PC-9 (cell line): ENCODE measurements around the gene NPTXR. TPM values are rescaled to one million over a fixed set of nuclear protein-coding genes. Genes with fewer than 3 reads are reported as not detected.

Experiments used
- BruUV-seq: library from RNA; stranded (reverse); fragments of 400-500 nt; replicated peaks from 2 replicates; lab custom pipeline; 2021; lab: Mats Ljungman, UMichigan
- CTCF ChIA-PET: fragments of 300-600 bp; sonication (Branson Sonifier 250); formaldehyde crosslinking; loops from one replicate; lab custom pipeline; 2022; ENCODE audit warnings: antibody characterized with exemption; lab: Charles Lee
- POLR2A ChIA-PET: fragments of 300-600 bp; sonication (Branson Sonifier 250); formaldehyde crosslinking; loops from one replicate; lab custom pipeline; 2022; ENCODE audit warnings: antibody characterized with exemption; ENCODE audit not compliant: unreplicated experiment; lab: Charles Lee
- DNase-seq, 2 experiments: peaks; one replicate each; pipeline versions ENCODE4 v3.0.0 to v3.0.0-alpha.2; 2015 to 2022; ENCODE audit warnings: mixed read lengths in 1 of 2
- H2AFZ ChIP-seq: fragments of 200-600 bp; sonication (generic); 2 replicates; pipeline ENCODE4 v1.8.1; 2017; ENCODE audit warnings: antibody characterized with exemption
- H3F3A ChIP-seq: fragments of 200-600 bp; sonication (generic); 2 replicates; pipeline ENCODE4 v1.8.1; 2017; ENCODE audit warnings: antibody characterized with exemption, mild to moderate bottlenecking, low read depth; ENCODE audit not compliant: insufficient read depth
- H3K27ac ChIP-seq: fragments of 200-600 bp; sonication (generic); 2 replicates; pipeline ENCODE4 v1.6.1; 2016; ENCODE audit warnings: mixed run types
- H3K27me3 ChIP-seq: fragments of 200-600 bp; sonication (generic); 2 replicates; pipeline ENCODE4 v1.6.1; 2016; ENCODE audit warnings: low read depth, mixed run types; ENCODE audit not compliant: insufficient read depth
- H3K36me3 ChIP-seq: fragments of 200-600 bp; sonication (generic); 2 replicates; pipeline ENCODE4 v1.6.1; 2016; ENCODE audit warnings: low read depth, mixed run types
- H3K4me1 ChIP-seq: fragments of 200-600 bp; sonication (generic); replicated peaks from 2 replicates; pipeline ENCODE4 v1.6.1; 2016; ENCODE audit warnings: mixed run types; ENCODE audit not compliant: insufficient read depth
- H3K4me2 ChIP-seq: fragments of 200-600 bp; sonication (generic); 2 replicates; pipeline ENCODE4 v1.6.1; 2017; ENCODE audit warnings: mixed run types
- H3K4me3 ChIP-seq: fragments of 200-600 bp; sonication (generic); 2 replicates; pipeline ENCODE4 v1.6.1; 2016; ENCODE audit warnings: mixed run types
- H3K79me2 ChIP-seq: fragments of 200-600 bp; sonication (generic); 2 replicates; pipeline ENCODE4 v1.6.1; 2017; ENCODE audit warnings: low read depth, mixed run types
- H3K9me2 ChIP-seq: fragments of 200-600 bp; sonication (generic); 2 replicates; pipeline ENCODE4 v1.8.1; 2017; ENCODE audit warnings: mild to moderate bottlenecking; ENCODE audit not compliant: insufficient read depth
- H3K9me3 ChIP-seq: fragments of 200-600 bp; sonication (generic); 2 replicates; pipeline ENCODE4 v1.8.1; 2016; ENCODE audit warnings: low read depth; ENCODE audit not compliant: insufficient read depth
- H4K20me1 ChIP-seq: fragments of 200-600 bp; sonication (generic); 2 replicates; pipeline ENCODE4 v1.8.1; 2017; ENCODE audit not compliant: insufficient read depth
- EZH2 ChIP-seq: fragments of 200-600 bp; sonication (generic); IDR thresholded peaks from 2 replicates; pipeline ENCODE4 v1.8.0; 2017; ENCODE audit warnings: antibody characterized with exemption, low read depth
- intact Hi-C: fragments of 100-400 bp; cut with micrococcal nuclease; formaldehyde crosslinking; loops from one replicate; pipeline ENCODE4 v1.10.0; 2022; ENCODE audit not compliant: unreplicated experiment
- total RNA-seq: library from RNA; stranded (reverse); gene quantifications from 2 replicates; pipeline ENCODE4 v1.2.3, GENCODE V29; 2021
- TF ChIP-seq, protein P1 (sequence below): fragments of 200-600 bp; sonication (generic); conservative IDR thresholded peaks from 2 replicates; pipeline ENCODE4 v1.6.1; 2017; ENCODE audit warnings: mixed run types, antibody characterized with exemption, mild to moderate bottlenecking, moderate library complexity

Gene NPTXR
- total RNA-seq, 1 experiment from 2014 or later, result 14.7 TPM

DNA sequence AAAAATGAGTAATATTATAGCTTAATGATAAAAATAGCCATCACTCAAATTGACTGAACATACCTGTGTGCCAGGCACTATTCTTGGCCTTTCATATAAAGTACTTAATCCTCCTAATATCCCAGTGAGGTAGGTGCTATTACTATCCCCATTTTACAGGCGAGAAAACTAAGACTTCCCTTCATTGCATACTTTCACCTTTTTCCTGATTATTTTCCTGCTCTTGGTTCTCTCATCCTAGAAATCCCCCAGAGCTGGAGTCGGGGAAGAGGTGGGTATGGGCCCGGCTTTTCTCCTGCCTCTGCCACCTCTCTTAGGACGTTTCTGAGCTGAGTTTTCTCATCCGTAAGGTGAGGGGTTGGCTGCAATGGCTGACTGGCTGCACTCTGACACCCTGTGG, 2.2 kb downstream of the NPTXR start:
- Histone ChIP-seq H3K4me3 (no peak overlapping the region), H3K9me2 (no peaks in the 10 kb centered on the region), H3F3A (peaks cover 36% of the 10 kb centered on the region; the same call in 1 of the 2 replicates), H3K4me1 (peaks cover 24% of the 10 kb centered on the region), H3K79me2 (no peaks in the 10 kb centered on the region), H3K9me3 (no peaks in the 10 kb centered on the region), H3K27ac (no peak overlapping the region), H4K20me1 (no peaks in the 10 kb centered on the region), H3K27me3 (no peaks in the 10 kb centered on the region; the same call in 1 of the 2 replicates), H3K4me2 (peak overlapping the region; percentile 73; the same call in 1 of the 2 replicates), H3K36me3 (no peaks in the 10 kb centered on the region), H2AFZ (no peak overlapping the region)
- DNase-seq, result no peak
- no TSS peak for BruUV-seq
- CTCF ChIA-PET, result interaction anchor here (0.6 kb wide), 1 partner anchor 682 kb away, joined by 3 read pairs; no protein-coding TSS in a partner anchor
- POLR2A ChIA-PET, result interaction anchor here (0.6 to 0.7 kb wide), 2 partner anchors 202 to 470 kb away, joined by 3 to 6 read pairs; no protein-coding TSS in a partner anchor
- intact Hi-C loops, result loop anchor here (5.0 kb wide), 1 partner anchor 74 kb away; no protein-coding TSS in a partner anchor
- TF ChIP-seq, protein P1, sequence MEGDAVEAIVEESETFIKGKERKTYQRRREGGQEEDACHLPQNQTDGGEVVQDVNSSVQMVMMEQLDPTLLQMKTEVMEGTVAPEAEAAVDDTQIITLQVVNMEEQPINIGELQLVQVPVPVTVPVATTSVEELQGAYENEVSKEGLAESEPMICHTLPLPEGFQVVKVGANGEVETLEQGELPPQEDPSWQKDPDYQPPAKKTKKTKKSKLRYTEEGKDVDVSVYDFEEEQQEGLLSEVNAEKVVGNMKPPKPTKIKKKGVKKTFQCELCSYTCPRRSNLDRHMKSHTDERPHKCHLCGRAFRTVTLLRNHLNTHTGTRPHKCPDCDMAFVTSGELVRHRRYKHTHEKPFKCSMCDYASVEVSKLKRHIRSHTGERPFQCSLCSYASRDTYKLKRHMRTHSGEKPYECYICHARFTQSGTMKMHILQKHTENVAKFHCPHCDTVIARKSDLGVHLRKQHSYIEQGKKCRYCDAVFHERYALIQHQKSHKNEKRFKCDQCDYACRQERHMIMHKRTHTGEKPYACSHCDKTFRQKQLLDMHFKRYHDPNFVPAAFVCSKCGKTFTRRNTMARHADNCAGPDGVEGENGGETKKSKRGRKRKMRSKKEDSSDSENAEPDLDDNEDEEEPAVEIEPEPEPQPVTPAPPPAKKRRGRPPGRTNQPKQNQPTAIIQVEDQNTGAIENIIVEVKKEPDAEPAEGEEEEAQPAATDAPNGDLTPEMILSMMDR, result no peak
- no peak for TF ChIP-seq EZH2

DNA sequence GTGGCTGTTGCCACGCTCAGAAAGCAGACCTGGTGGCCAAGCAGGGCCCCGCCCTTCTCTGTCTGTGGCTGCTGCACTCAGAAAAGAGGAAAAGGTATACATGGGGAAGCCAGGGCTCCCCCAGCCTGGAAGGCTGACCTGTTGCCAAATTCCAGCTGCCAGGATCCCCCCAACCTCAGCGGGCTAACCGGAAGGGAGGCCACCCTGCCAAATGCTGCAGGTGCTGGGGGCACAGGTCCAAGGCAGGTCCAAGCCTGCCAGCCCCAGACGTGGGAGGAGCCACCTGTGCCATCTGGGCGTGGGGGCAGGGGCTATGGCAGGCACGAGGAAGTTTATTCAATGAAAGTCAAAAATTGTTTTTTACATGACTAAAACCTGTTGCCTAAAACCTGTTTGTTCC, 2.6 kb downstream of the NPTXR start:
- peak in 1 of 2 experiments; percentile 65 for DNase-seq
- H3K4me3 ChIP-seq, result no peak overlapping the region
- TF ChIP-seq, protein P1, result no peak
- no peak for TF ChIP-seq EZH2
- ChIA-PET POLR2A (interaction anchor here (0.7 kb wide), 1 partner anchor 201 kb away, joined by 3 read pairs; no protein-coding TSS in a partner anchor), CTCF (interaction anchor here (0.6 kb wide), 1 partner anchor 682 kb away, joined by 3 read pairs; no protein-coding TSS in a partner anchor)
- H3K9me3 ChIP-seq, result no peaks in the 10 kb centered on the region
- peaks cover 24% of the 10 kb centered on the region for H3K4me1 ChIP-seq
- no peaks in the 10 kb centered on the region; the same call in 1 of the 2 replicates for H3K27me3 ChIP-seq
- no peak overlapping the region for H3K27ac ChIP-seq
- no TSS peak for BruUV-seq
- H3K79me2 ChIP-seq, result no peaks in the 10 kb centered on the region
- H3K9me2 ChIP-seq, result no peaks in the 10 kb centered on the region
- H3F3A ChIP-seq, result peaks cover 31% of the 10 kb centered on the region; the same call in 1 of the 2 replicates
- H3K4me2 ChIP-seq, result peak overlapping the region; percentile 73; the same call in 1 of the 2 replicates
- intact Hi-C loops, result loop anchor here (5.0 kb wide), 1 partner anchor 74 kb away; no protein-coding TSS in a partner anchor
- no peaks in the 10 kb centered on the region for H4K20me1 ChIP-seq
- H2AFZ ChIP-seq, result no peak overlapping the region
- H3K36me3 ChIP-seq, result no peaks in the 10 kb centered on the region

DNA sequence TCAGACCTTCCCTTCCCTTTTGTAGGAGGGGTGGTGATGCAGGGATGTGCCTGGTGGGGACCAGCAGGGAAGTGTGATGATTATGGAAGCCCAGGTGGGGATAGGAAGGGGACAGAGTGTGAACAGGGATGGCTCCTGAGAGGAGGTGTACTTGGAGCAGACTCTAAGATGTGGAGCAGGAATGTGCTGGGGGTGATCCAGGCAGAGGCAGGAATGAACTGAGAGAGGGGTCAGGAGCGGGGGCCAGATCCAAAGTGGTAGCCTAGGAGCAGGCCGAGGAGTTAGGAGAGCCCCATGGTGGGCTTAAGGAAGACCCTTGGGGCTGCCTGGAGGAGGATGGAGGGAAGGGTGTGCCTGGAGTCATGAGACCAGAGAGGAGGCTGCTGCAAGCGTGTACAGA, 3.7 kb downstream of the NPTXR start:
- Histone ChIP-seq H3K79me2 (no peaks in the 10 kb centered on the region), H3F3A (peaks cover 20% of the 10 kb centered on the region; the same call in 1 of the 2 replicates), H3K4me3 (no peak overlapping the region), H3K27me3 (no peaks in the 10 kb centered on the region; the same call in 1 of the 2 replicates), H3K9me3 (no peaks in the 10 kb centered on the region), H2AFZ (no peak overlapping the region), H3K4me2 (no peak overlapping the region), H3K4me1 (peaks cover 30% of the 10 kb centered on the region), H3K27ac (no peak overlapping the region), H3K9me2 (no peaks in the 10 kb centered on the region), H3K36me3 (no peaks in the 10 kb centered on the region), H4K20me1 (no peaks in the 10 kb centered on the region)
- intact Hi-C loops, result loop anchor here (5.0 kb wide), 1 partner anchor 73 kb away; no protein-coding TSS in a partner anchor
- CTCF ChIA-PET, result no interaction called here
- no TSS peak for BruUV-seq
- POLR2A ChIA-PET, result no interaction called here
- DNase-seq, result no peak
- TF ChIP-seq, protein P1, result no peak
- no peak for TF ChIP-seq EZH2
